Transverse colon (tissue), 3 donors: Measurements from ENCODE around the gene MRPL41.

Source experiments
- EP300 ChIP-seq: sonication (generic); formaldehyde crosslinking; IDR thresholded peaks from one replicate; pipeline ENCODE4 v1.6.1; 2017; ENCODE audit warnings: antibody characterized with exemption, low read depth
- TF ChIP-seq, protein P1 (sequence below), 5 experiments: fragments of 200-600 bp in 3 of 5; fragments of 450-650 bp in 2 of 5; sonication (generic) in 3 of 5; IDR thresholded peaks; 1 replicate in 2 of 5; 2 replicates in 3 of 5; pipeline ENCODE4 v1.5.1; 2016 to 2017; ENCODE audit warnings: antibody characterized with exemption in 5 of 5, inconsistent platforms in 3 of 5, mild to moderate bottlenecking in 2 of 5, moderate library complexity in 1 of 5

- TF ChIP-seq, protein P1, sequence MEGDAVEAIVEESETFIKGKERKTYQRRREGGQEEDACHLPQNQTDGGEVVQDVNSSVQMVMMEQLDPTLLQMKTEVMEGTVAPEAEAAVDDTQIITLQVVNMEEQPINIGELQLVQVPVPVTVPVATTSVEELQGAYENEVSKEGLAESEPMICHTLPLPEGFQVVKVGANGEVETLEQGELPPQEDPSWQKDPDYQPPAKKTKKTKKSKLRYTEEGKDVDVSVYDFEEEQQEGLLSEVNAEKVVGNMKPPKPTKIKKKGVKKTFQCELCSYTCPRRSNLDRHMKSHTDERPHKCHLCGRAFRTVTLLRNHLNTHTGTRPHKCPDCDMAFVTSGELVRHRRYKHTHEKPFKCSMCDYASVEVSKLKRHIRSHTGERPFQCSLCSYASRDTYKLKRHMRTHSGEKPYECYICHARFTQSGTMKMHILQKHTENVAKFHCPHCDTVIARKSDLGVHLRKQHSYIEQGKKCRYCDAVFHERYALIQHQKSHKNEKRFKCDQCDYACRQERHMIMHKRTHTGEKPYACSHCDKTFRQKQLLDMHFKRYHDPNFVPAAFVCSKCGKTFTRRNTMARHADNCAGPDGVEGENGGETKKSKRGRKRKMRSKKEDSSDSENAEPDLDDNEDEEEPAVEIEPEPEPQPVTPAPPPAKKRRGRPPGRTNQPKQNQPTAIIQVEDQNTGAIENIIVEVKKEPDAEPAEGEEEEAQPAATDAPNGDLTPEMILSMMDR (IDR thresholded peaks at IDR 0.05): no peak
- no peak for TF ChIP-seq EP300
Observed at GRCh38 chr9:137522746-137523455, 28.8 kb upstream of the MRPL41 start.
